ENCODE data around the gene SMPD4. TPM values are rescaled to one million over a fixed set of nuclear protein-coding genes. Genes with fewer than 3 reads are reported as not detected.
"Not testable (repeated sequence)": the region's sequence is repeated elsewhere in the genome, so short reads cannot be mapped to it uniquely, and the experiment has no call there.

Gene SMPD4
- total and polyA plus RNA-seq, 2 experiments from 2014 or later = 28.1 to 47.9 TPM

DNA sequence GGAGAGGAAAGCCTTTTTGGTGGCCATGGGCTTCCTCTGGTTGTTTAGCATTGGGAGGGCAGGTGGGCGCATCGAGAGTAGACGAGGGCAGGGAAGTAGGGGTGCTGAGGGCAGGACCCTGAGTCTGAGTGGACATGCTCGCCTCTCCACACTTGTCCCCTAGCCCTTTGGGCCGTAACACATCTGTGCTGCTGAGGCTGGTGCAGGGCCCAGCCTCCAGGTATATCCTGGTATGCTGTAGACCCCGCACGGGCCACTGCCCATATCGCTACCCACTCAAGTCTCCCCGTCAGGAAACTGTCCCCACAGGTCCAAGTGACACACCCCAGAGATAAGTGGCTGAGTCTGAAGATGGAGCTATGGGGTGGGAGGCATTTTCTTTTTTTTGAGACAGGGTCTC lies 22.8 kb downstream of the SMPD4 start:
- TF ChIP-seq CTCF (IDR thresholded peaks at IDR 0.05; ENCODE audit: poor library complexity) (no peak), EZH2phosphoT487 (IDR thresholded peaks at IDR 0.05; ENCODE audit: low read depth, severe bottlenecking, unreplicated experiment) (no peak), EZH2 (IDR thresholded peaks at IDR 0.05; ENCODE audit: borderline replicate concordance) (no peak)
- Histone ChIP-seq H3K27me3 (no peaks in the 10 kb centered on the region), H3K9me2 (replicated peaks; ENCODE audit: insufficient read depth) (no peaks in the 10 kb centered on the region), H4K20me1 (ENCODE audit: insufficient read depth, poor library complexity, severe bottlenecking) (no peaks in the 10 kb centered on the region), H3K79me2 (no peaks in the 10 kb centered on the region), H3K4me2 (no peak overlapping the region), H3K36me3 (replicated peaks; ENCODE audit: insufficient read depth, low read depth) (no peaks in the 10 kb centered on the region), H3K4me1 (ENCODE audit: insufficient read depth) (no peaks in the 10 kb centered on the region), H3K27ac (no peak overlapping the region), H3K4me3 (no peak overlapping the region), H2AFZ (no peak overlapping the region), H3K9me3 (ENCODE audit: low read depth) (no peaks in the 10 kb centered on the region)
- WGBS (ENCODE audit: low lambda C conversion rate, missing lambda C conversion rate) = 97% methylated on average over 9 of the region's 9 CpGs
- DNase-seq (ENCODE audit: low spot score) = no peak

- H3K9me2 ChIP-seq (replicated peaks; ENCODE audit: insufficient read depth); H2AFZ ChIP-seq; H3K9me3 ChIP-seq (ENCODE audit: low read depth); H3K27ac ChIP-seq; H3K4me3 ChIP-seq; H3K27me3 ChIP-seq; H3K36me3 ChIP-seq (replicated peaks; ENCODE audit: insufficient read depth, low read depth); DNase-seq (ENCODE audit: low spot score); H3K79me2 ChIP-seq; H3K4me2 ChIP-seq; H4K20me1 ChIP-seq (ENCODE audit: insufficient read depth, poor library complexity, severe bottlenecking); H3K4me1 ChIP-seq (ENCODE audit: insufficient read depth): not testable (repeated sequence)
- 88% methylated on average over 12 of the region's 13 CpGs for WGBS (ENCODE audit: low lambda C conversion rate, missing lambda C conversion rate)
Measured at GRCh38 chr2:130157825-130158514, 23.4 kb downstream of the SMPD4 start.

GRCh38 chr2:130157354-130157753 lies 24.0 kb downstream of the SMPD4 start:
- not testable (repeated sequence) for H3K4me3 ChIP-seq; DNase-seq (ENCODE audit: low spot score); H3K27me3 ChIP-seq; H3K27ac ChIP-seq; H3K4me2 ChIP-seq; H3K9me2 ChIP-seq (replicated peaks; ENCODE audit: insufficient read depth); H2AFZ ChIP-seq; H3K9me3 ChIP-seq (ENCODE audit: low read depth); H3K36me3 ChIP-seq (replicated peaks; ENCODE audit: insufficient read depth, low read depth); H3K79me2 ChIP-seq; H3K4me1 ChIP-seq (ENCODE audit: insufficient read depth); H4K20me1 ChIP-seq (ENCODE audit: insufficient read depth, poor library complexity, severe bottlenecking)
- 84% methylated on average over 9 of the region's 12 CpGs for WGBS (ENCODE audit: low lambda C conversion rate, missing lambda C conversion rate)

DNA sequence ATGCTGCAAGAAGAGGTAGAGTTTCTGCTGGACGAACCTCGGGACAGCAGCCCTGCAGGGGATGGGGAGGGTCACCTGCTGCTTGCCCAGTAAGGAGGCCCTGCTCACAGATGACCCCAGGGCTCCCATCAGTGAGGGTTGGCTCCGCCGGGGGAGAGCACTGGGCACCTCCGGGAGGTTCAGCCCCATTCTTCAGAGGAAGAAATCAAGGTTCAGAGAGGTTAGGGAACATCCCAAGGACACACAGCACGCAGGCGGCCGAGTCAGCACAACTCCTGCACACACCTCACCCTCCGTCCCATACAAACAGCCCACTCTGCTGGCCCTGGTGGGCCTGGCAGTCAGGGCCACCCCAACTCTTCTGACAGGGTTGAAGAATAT lies 24.8 kb downstream of the SMPD4 start:
- Histone ChIP-seq H3K4me1 (ENCODE audit: insufficient read depth) (no peaks in the 10 kb centered on the region), H3K79me2 (no peaks in the 10 kb centered on the region), H3K4me2 (no peak overlapping the region), H3K36me3 (replicated peaks; ENCODE audit: insufficient read depth, low read depth) (no peaks in the 10 kb centered on the region), H3K9me3 (ENCODE audit: low read depth) (no peaks in the 10 kb centered on the region), H3K27me3 (no peaks in the 10 kb centered on the region), H3K27ac (no peak overlapping the region), H2AFZ (no peak overlapping the region), H3K9me2 (replicated peaks; ENCODE audit: insufficient read depth) (no peaks in the 10 kb centered on the region), H3K4me3 (no peak overlapping the region), H4K20me1 (ENCODE audit: insufficient read depth, poor library complexity, severe bottlenecking) (no peaks in the 10 kb centered on the region)
- DNase-seq (ENCODE audit: low spot score) = no peak
- WGBS (ENCODE audit: low lambda C conversion rate, missing lambda C conversion rate) = 89% methylated on average over 9 of the region's 9 CpGs
- no peak for TF ChIP-seq CTCF (IDR thresholded peaks at IDR 0.05; ENCODE audit: poor library complexity)
- TF ChIP-seq EZH2 (IDR thresholded peaks at IDR 0.05; ENCODE audit: borderline replicate concordance) = no peak
- TF ChIP-seq EZH2phosphoT487 (IDR thresholded peaks at IDR 0.05; ENCODE audit: low read depth, severe bottlenecking, unreplicated experiment) = no peak

Data from hepatocyte (in vitro differentiated cells).